Measurements from ENCODE around the gene ZNF273.

The ZNF273 gene

DNA sequence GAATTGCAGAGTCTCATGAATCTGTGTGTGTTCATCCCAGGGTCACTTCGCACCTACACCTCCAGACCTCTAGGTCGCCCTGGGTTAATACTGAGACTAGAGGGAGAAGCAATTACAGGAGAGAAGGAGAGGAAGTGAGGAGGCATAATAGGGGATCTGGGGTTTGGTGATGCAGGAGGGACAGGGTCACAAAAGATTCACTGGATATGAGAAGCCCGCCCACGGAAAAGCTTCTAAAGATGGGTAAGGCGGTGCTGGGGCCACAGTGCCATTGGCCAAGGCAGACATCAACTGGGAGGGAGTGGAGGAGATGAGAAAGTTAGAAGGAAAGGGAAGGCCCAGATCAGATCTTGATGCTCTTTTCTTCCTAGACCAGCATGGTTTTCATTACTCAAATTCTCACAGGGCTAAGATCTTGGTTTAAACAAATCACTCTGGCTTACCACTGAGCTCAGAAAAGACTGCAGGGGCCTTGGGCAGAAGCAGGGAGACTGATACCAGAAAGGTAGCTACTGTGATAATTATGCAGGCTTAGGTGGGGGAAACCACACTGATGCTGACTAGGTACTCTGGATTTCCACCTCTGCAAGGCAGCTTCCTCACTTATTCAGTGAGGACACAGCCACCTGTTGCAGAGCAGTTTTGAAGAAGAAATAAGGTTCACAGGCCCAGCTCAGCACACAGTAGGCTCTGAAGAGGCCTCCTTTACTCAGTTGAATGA lies 17.4 kb upstream of the ZNF273 start:
- Histone ChIP-seq H4K8ac (ENCODE audit: low read length) (no peak overlapping the region), H2BK120ac (ENCODE audit: low read depth, low read length) (no peak overlapping the region), H2BK5ac (ENCODE audit: low read depth, low read length, poor library complexity, severe bottlenecking) (no peak overlapping the region), H3K23ac (ENCODE audit: low read length in 2 of 2) (no peak overlapping the region), H3K18ac (ENCODE audit: low read depth in 1 of 2, low read length in 2 of 2) (no peak overlapping the region), H3K9ac (ENCODE audit: low read length) (no peak overlapping the region), H3K4me2 (ENCODE audit: low read length, poor library complexity, severe bottlenecking) (no peak overlapping the region), H2AK5ac (ENCODE audit: low read length, severe bottlenecking) (no peak overlapping the region), H3K4ac (ENCODE audit: low read depth in 1 of 2, low read length in 2 of 2) (no peak overlapping the region), H2BK15ac (ENCODE audit: low read depth, poor library complexity, severe bottlenecking) (no peak overlapping the region), H3K79me1 (replicated peaks; ENCODE audit: low read length, poor library complexity, severe bottlenecking) (no peaks in the 10 kb centered on the region), H4K91ac (ENCODE audit: low read length) (no peak overlapping the region), H3K14ac (ENCODE audit: low read length in 2 of 2) (no peak overlapping the region), H2AFZ (ENCODE audit: low read depth, low read length) (no peak overlapping the region), H3K27me3 (ENCODE audit: control insufficient read depth in 1 of 2, insufficient read depth in 1 of 2, low read length in 2 of 2) (peaks cover 34 to 43% of the 10 kb centered on the region in 2 experiments), H3K9me3 (ENCODE audit: control insufficient read depth, low read length) (no peaks in the 10 kb centered on the region), H3K4me1 (ENCODE audit: control insufficient read depth, insufficient read depth, low read depth, low read length) (peaks cover 18% of the 10 kb centered on the region), H3K36me3 (ENCODE audit: control insufficient read depth in 1 of 2, insufficient read depth in 2 of 2, low read depth in 1 of 2, low read length in 2 of 2) (no peaks in the 10 kb centered on the region), H3K27ac (ENCODE audit: low read length, poor library complexity, severe bottlenecking) (no peak overlapping the region), H3K4me3 (ENCODE audit: insufficient read depth in 1 of 2, low read depth in 1 of 2, low read length in 2 of 2) (no peak overlapping the region), H2BK12ac (ENCODE audit: low read length in 2 of 2) (no peak overlapping the region)
- 92% methylated on average over 5 of the region's 5 CpGs for WGBS
- no peak for DNase-seq

DNA sequence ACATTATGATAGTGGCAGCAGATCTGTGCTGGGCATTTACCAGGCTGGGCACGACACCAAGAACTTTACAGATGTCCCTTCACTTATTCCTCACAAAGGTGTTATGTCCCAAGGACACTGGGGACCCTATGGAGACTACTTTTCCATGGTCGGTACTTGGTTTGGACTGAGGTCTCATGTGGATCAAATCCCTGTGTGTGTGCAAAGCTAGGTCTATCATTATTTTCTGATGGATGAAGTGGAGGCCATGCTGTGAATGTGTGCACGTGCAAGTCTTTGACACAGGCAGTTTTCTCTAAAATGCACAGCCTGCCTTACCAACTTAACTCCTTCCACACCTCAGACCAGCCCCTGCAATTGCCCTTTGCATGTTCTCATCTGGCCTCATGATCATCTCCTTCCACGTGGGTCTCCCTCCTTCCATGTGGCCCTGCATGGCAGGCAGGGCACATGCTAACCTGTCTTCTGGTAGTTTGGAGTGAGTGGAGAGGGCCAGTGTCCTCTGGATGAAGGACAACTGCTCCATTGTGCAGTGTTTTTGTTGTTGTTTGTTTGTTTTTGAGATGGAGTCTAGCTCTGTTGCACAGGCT lies 16.0 kb upstream of the ZNF273 start:
- no peaks in the 10 kb centered on the region for H3K36me3 ChIP-seq (ENCODE audit: control insufficient read depth in 1 of 2, insufficient read depth in 2 of 2, low read depth in 1 of 2, low read length in 2 of 2)

DNA sequence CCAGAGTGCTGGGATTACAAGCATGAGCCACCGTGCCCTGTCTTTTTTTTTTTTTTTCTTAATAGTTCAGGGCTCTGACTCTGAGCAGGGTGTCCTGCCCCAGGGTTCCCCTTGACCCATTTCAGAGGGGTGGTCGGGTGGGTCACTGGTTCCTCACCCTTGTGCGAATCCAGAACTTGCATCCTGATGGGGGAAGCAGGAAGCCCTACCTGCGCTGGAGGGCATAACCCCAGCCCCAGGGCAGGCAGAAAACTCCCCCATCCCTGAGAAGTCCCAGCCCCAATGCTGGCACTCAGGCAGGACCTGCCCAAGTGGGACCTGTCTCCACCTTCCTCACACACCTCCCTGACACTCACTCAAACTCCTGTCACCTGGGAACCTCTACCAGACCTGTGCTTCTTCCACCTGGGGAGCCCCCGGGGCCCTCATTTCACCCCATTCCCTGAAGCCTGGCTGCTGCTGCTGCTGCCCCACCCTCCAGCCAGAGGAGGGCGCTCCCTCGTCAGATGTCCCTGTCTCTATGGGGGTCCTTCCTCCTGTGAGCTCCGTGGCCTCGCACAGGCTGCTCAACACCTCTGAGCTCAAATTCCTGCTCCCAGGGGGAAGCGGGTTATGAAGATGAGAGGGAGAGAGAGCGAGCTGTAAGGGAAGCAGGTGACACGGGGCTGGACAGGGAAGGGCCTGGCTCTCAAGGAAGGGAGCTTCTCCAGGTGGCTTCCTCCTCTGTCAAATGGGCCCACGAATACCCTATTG lies 15.1 kb upstream of the ZNF273 start:
- no peak overlapping the region for H2BK120ac ChIP-seq (ENCODE audit: low read depth, low read length)
- no peak overlapping the region for H3K27ac ChIP-seq (ENCODE audit: low read length, poor library complexity, severe bottlenecking)
- H3K4me3 ChIP-seq (ENCODE audit: insufficient read depth in 1 of 2, low read depth in 1 of 2, low read length in 2 of 2) = peak overlapping the region in 1 of 2 experiments; percentile 70
- no peak overlapping the region for H2BK12ac ChIP-seq (ENCODE audit: low read length in 2 of 2)
- no peak overlapping the region for H3K14ac ChIP-seq (ENCODE audit: low read length in 2 of 2)
- no peak overlapping the region for H2AFZ ChIP-seq (ENCODE audit: low read depth, low read length)
- H3K18ac ChIP-seq (ENCODE audit: low read depth in 1 of 2, low read length in 2 of 2) = no peak overlapping the region
- no peak overlapping the region for H3K4ac ChIP-seq (ENCODE audit: low read depth in 1 of 2, low read length in 2 of 2)
- 21% methylated on average over 12 of the region's 13 CpGs for WGBS
- no peaks in the 10 kb centered on the region for H3K36me3 ChIP-seq (ENCODE audit: control insufficient read depth in 1 of 2, insufficient read depth in 2 of 2, low read depth in 1 of 2, low read length in 2 of 2)
- H3K79me1 ChIP-seq (replicated peaks; ENCODE audit: low read length, poor library complexity, severe bottlenecking) = no peaks in the 10 kb centered on the region
- no peak overlapping the region for H3K4me2 ChIP-seq (ENCODE audit: low read length, poor library complexity, severe bottlenecking)
- H2BK5ac ChIP-seq (ENCODE audit: low read depth, low read length, poor library complexity, severe bottlenecking) = no peak overlapping the region
- H2BK15ac ChIP-seq (ENCODE audit: low read depth, poor library complexity, severe bottlenecking) = no peak overlapping the region
- no peak overlapping the region for H3K9ac ChIP-seq (ENCODE audit: low read length)
- H3K9me3 ChIP-seq (ENCODE audit: control insufficient read depth, low read length) = no peaks in the 10 kb centered on the region
- H4K91ac ChIP-seq (ENCODE audit: low read length) = no peak overlapping the region
- H4K8ac ChIP-seq (ENCODE audit: low read length) = no peak overlapping the region
- H2AK5ac ChIP-seq (ENCODE audit: low read length, severe bottlenecking) = no peak overlapping the region
- peaks cover 34 to 63% of the 10 kb centered on the region in 2 experiments for H3K27me3 ChIP-seq (ENCODE audit: control insufficient read depth in 1 of 2, insufficient read depth in 1 of 2, low read length in 2 of 2)
- no peak for DNase-seq
- H3K4me1 ChIP-seq (ENCODE audit: control insufficient read depth, insufficient read depth, low read depth, low read length) = peaks cover 18% of the 10 kb centered on the region
- H3K23ac ChIP-seq (ENCODE audit: low read length in 2 of 2) = no peak overlapping the region

More for the DNA sequence above, 16.0 kb upstream of the ZNF273 start:
- 67% methylated on average over 2 of the region's 4 CpGs for WGBS
- Histone ChIP-seq H3K4ac (ENCODE audit: low read depth in 1 of 2, low read length in 2 of 2) (no peak overlapping the region), H3K14ac (ENCODE audit: low read length in 2 of 2) (no peak overlapping the region), H2AK5ac (ENCODE audit: low read length, severe bottlenecking) (no peak overlapping the region), H4K91ac (ENCODE audit: low read length) (no peak overlapping the region), H3K18ac (ENCODE audit: low read depth in 1 of 2, low read length in 2 of 2) (no peak overlapping the region), H3K9me3 (ENCODE audit: control insufficient read depth, low read length) (no peaks in the 10 kb centered on the region), H3K27ac (ENCODE audit: low read length, poor library complexity, severe bottlenecking) (no peak overlapping the region), H2BK5ac (ENCODE audit: low read depth, low read length, poor library complexity, severe bottlenecking) (no peak overlapping the region), H3K9ac (ENCODE audit: low read length) (no peak overlapping the region), H3K79me1 (replicated peaks; ENCODE audit: low read length, poor library complexity, severe bottlenecking) (no peaks in the 10 kb centered on the region), H2AFZ (ENCODE audit: low read depth, low read length) (no peak overlapping the region), H3K4me2 (ENCODE audit: low read length, poor library complexity, severe bottlenecking) (no peak overlapping the region), H3K4me3 (ENCODE audit: insufficient read depth in 1 of 2, low read depth in 1 of 2, low read length in 2 of 2) (no peak overlapping the region), H2BK120ac (ENCODE audit: low read depth, low read length) (no peak overlapping the region), H3K4me1 (ENCODE audit: control insufficient read depth, insufficient read depth, low read depth, low read length) (peaks cover 18% of the 10 kb centered on the region), H3K23ac (ENCODE audit: low read length in 2 of 2) (no peak overlapping the region), H2BK12ac (ENCODE audit: low read length in 2 of 2) (no peak overlapping the region), H3K27me3 (ENCODE audit: control insufficient read depth in 1 of 2, insufficient read depth in 1 of 2, low read length in 2 of 2) (peaks cover 34 to 55% of the 10 kb centered on the region in 2 experiments), H2BK15ac (ENCODE audit: low read depth, poor library complexity, severe bottlenecking) (no peak overlapping the region), H4K8ac (ENCODE audit: low read length) (no peak overlapping the region)
- no peak for DNase-seq

DNA sequence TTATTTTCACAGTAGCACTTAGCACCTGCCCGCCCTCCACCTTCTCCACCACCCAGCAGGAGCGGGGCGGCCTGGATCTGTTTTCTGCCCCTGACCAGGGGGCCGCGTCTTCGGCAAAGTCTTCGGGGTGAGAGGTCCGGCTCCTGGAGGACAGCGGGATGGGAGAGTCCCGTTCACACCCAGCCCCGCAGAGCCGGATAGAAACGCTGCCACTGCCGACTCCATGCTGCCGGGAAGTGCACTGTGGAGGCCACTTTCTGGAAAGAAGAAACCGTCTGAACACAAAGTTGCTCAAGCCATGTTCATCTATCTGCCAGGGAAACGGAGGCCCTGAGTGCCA lies 14.5 kb upstream of the ZNF273 start:
- H3K23ac ChIP-seq (ENCODE audit: low read length in 2 of 2) = no peak overlapping the region
- WGBS = under 1% methylated on average over 17 of the region's 17 CpGs
- peak overlapping the region; percentile 40 to 70 for H3K4me3 ChIP-seq (ENCODE audit: insufficient read depth in 1 of 2, low read depth in 1 of 2, low read length in 2 of 2)

More for the DNA sequence above, 14.5 kb upstream of the ZNF273 start:
- peaks cover 31 to 63% of the 10 kb centered on the region in 2 experiments for H3K27me3 ChIP-seq (ENCODE audit: control insufficient read depth in 1 of 2, insufficient read depth in 1 of 2, low read length in 2 of 2)
- no peaks in the 10 kb centered on the region for H3K9me3 ChIP-seq (ENCODE audit: control insufficient read depth, low read length)
- no peak overlapping the region for H3K18ac ChIP-seq (ENCODE audit: low read depth in 1 of 2, low read length in 2 of 2)
- no peak overlapping the region for H2BK15ac ChIP-seq (ENCODE audit: low read depth, poor library complexity, severe bottlenecking)
- no peak overlapping the region for H2BK120ac ChIP-seq (ENCODE audit: low read depth, low read length)
- H3K9ac ChIP-seq (ENCODE audit: low read length) = peak overlapping the region; percentile 56
- no peak overlapping the region for H3K4ac ChIP-seq (ENCODE audit: low read depth in 1 of 2, low read length in 2 of 2)
- H2AK5ac ChIP-seq (ENCODE audit: low read length, severe bottlenecking) = no peak overlapping the region
- H4K91ac ChIP-seq (ENCODE audit: low read length) = no peak overlapping the region
- no peak overlapping the region for H3K27ac ChIP-seq (ENCODE audit: low read length, poor library complexity, severe bottlenecking)
- no peak overlapping the region for H3K14ac ChIP-seq (ENCODE audit: low read length in 2 of 2)
- no peaks in the 10 kb centered on the region for H3K36me3 ChIP-seq (ENCODE audit: control insufficient read depth in 1 of 2, insufficient read depth in 2 of 2, low read depth in 1 of 2, low read length in 2 of 2)
- H3K4me1 ChIP-seq (ENCODE audit: control insufficient read depth, insufficient read depth, low read depth, low read length) = peaks cover 18% of the 10 kb centered on the region
- peak overlapping the region; percentile 77 for H3K4me2 ChIP-seq (ENCODE audit: low read length, poor library complexity, severe bottlenecking)
- no peak overlapping the region for H2BK5ac ChIP-seq (ENCODE audit: low read depth, low read length, poor library complexity, severe bottlenecking)
- no peaks in the 10 kb centered on the region for H3K79me1 ChIP-seq (replicated peaks; ENCODE audit: low read length, poor library complexity, severe bottlenecking)
- H4K8ac ChIP-seq (ENCODE audit: low read length) = no peak overlapping the region
- DNase-seq = peak; percentile 11
- H2BK12ac ChIP-seq (ENCODE audit: low read length in 2 of 2) = no peak overlapping the region
- no peak overlapping the region for H2AFZ ChIP-seq (ENCODE audit: low read depth, low read length)
